Liver (tissue), 3 donors: Measurements from ENCODE around the gene ENOX1.

Experiments
- CTCF ChIP-seq: fragments of 150-350 bp; IDR thresholded peaks from 2 replicates; pipeline ENCODE4 v1.5.1; 2017; ENCODE audit warnings: improper control_type of control experiment, low read depth, low read length; ENCODE audit not compliant: missing input control
- FOXA1 ChIP-seq: IDR thresholded peaks from 2 replicates; pipeline ENCODE4 v1.6.1; 2016; ENCODE audit warnings: antibody characterized with exemption
- GABPA ChIP-seq, 2 donors: IDR thresholded peaks in 1 of 2; conservative IDR thresholded peaks in 1 of 2; 2 replicates each; pipeline ENCODE4 v1.6.1; 2016; ENCODE audit warnings: antibody characterized with exemption in 2 of 2, mild to moderate bottlenecking in 1 of 2, moderate library complexity in 1 of 2
- JUND ChIP-seq, 2 donors: IDR thresholded peaks; 2 replicates each; pipeline ENCODE4 v1.6.1; 2016; ENCODE audit warnings: antibody characterized with exemption in 2 of 2
- RXRA ChIP-seq, 2 donors: IDR thresholded peaks; 2 replicates each; pipeline ENCODE4 v1.6.1; 2017 to 2018; ENCODE audit warnings: antibody characterized with exemption in 2 of 2, mild to moderate bottlenecking in 1 of 2
- TAF1 ChIP-seq: conservative IDR thresholded peaks from 2 replicates; pipeline ENCODE4 v1.6.1; 2016; ENCODE audit warnings: antibody characterized with exemption, mild to moderate bottlenecking
- YY1 ChIP-seq: IDR thresholded peaks from 2 replicates; pipeline ENCODE4 v1.6.1; 2016; ENCODE audit warnings: antibody characterized with exemption, mild to moderate bottlenecking
- donor health status: healthy.
- donor health status: healthy.

- no peak for TF ChIP-seq CTCF
- no peak for TF ChIP-seq GABPA (IDR thresholded peaks at IDR 0.05 in 1 of 2, conservative IDR thresholded peaks at IDR 0.05 in 1 of 2)
- TF ChIP-seq FOXA1 = no peak
- no peak for TF ChIP-seq RXRA (IDR thresholded peaks at IDR 0.05)
- no peak for TF ChIP-seq TAF1
- TF ChIP-seq JUND (IDR thresholded peaks at IDR 0.05) = no peak
- no peak for TF ChIP-seq YY1
Measured at GRCh38 chr13:43544011-43544410, 242.8 kb downstream of the ENOX1 start.
